Activated CD8-positive, alpha-beta memory T cell treated with anti-CD3 and anti-CD28 coated beads for 1 hour (primary cell): ENCODE data around the gene CTIF.

Source experiments
- DNase-seq, 2 donors: peaks; one replicate each; pipeline ENCODE4 v3.0.0-alpha.2; 2020; ENCODE audit warnings: low read depth in 1 of 2; ENCODE audit errors: extremely low read depth in 1 of 2

The CTIF gene

DNA sequence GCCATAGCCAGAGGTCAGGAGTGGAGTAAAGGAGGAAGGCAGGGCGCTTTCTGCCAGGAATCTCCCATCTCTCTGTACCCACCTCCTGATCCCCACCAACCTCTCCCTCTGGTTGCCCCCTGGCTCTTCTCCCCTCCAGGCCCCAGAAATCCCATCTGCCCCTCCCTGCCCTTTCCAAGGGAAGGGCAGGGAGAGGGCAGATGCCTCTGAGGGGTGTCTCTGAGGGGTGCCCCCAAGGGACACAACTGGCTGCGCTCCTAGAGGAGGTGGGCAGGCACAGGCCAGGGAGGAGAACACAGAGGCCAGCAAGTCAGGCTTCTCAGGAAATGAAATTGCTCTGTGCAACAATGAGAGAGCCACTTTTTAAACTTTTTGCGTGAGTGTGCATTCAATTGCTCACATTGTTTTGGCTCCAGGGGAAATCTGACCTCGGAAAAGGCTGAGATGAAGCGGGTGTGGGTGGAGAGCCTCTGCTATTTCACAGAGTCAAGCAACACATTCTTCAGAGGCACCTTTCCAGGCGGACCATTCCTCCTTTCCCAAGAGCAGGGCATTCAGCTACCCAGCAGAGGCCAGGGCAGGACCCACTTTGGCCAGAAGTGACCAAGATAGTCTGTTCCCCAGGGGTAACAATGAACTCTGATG, 286.4 kb downstream of the CTIF start:
- DNase-seq, result no peak

DNA sequence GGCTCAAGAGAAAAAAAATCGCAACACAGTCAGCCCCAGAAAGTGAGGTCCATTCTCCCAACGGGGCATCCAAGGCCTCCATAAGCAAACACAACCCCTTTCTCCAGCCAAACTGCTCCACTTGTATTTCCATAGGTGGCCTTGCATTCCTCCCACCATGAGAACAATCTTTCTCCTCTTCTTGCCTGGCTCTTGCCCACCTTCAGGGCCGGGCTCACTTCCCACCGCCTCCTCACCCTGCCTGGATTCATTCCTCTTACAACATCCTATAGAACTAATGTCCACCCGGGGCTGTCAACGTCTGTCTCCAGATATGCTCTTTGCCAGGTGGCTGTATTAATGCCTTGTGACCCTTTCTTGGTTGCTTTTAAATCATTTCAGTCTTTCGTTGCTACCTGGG, 287.4 kb downstream of the CTIF start:
- DNase-seq, result no peak

DNA sequence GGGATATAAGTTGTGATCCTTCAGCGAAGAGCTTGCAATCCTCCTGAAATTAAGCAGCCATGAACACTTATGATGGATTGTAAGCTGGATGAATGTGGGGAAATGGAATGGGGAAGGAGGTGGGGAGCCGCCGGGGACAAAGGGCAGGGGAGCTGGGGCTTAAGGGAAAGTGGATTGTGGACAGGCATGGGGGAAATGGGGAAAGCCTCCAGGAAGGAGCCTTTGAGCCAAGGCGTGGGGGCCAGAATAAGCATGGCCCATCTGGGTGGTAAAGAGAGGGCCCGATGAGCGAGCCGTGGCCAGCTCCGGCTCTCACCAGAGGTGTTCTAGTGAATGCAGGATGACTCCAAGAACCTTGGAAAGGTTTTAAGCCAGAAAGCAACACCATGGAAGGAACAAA, 288.0 kb downstream of the CTIF start:
- no peak for DNase-seq

DNA sequence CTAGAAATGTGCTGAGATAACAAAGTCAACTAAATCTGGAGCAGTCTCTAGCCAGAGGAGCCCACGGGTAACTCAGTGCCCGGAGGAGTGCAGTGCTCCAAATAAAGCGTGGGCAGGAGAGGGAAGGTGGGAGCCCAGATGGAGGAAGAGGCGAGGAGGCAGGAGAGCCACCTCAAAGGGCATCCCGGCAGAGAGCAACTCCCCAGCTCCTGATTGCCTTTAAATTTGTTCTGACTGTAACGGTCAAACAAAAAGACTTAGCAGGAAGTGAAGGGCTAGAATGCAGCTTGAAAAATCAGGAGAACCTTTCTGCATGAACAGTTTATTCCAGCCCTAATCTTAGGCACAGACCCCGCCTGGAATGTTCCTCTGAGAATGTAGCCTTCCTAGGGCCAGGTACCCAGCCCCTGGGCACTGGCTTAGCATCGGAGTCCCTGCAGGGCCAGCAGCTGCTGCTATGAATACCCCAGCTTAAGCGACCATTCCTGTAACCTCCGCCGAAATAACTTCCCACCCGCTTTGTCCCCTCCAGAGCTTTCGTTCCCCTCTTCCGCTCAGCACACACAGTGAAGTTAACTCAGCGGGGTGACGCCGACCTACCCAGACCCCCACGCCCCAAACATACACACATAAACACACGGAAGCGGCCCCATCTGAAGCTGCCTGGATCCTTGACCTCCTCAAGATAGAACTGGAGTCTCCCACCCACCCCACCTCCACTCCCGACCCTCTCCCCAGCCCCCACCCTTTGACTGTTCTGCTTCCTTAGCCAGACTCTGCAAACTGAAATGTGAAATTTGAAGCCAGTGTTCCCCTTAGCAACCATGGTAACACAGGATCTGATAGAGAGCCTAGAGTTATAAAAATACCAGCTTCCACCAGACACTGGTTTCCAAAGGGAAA, 288.7 kb downstream of the CTIF start:
- DNase-seq, result no peak

DNA sequence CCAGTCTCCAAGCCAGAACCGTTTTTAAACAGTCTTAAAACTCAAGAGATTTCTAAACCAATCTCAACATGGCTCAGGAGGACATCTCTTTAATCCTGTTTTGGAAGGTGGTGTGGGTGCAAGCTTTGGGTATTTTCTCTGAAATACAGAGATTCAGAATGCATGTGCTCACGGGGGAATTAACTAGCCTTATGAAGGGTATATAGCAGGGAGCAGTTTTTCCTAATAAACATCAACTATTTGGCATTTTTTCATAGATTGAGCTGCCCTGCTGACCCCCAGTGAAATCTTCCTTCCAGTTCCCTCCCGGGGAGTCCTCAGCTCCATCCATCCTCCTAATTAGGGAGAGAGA, 289.3 kb downstream of the CTIF start:
- no peak for DNase-seq

DNA sequence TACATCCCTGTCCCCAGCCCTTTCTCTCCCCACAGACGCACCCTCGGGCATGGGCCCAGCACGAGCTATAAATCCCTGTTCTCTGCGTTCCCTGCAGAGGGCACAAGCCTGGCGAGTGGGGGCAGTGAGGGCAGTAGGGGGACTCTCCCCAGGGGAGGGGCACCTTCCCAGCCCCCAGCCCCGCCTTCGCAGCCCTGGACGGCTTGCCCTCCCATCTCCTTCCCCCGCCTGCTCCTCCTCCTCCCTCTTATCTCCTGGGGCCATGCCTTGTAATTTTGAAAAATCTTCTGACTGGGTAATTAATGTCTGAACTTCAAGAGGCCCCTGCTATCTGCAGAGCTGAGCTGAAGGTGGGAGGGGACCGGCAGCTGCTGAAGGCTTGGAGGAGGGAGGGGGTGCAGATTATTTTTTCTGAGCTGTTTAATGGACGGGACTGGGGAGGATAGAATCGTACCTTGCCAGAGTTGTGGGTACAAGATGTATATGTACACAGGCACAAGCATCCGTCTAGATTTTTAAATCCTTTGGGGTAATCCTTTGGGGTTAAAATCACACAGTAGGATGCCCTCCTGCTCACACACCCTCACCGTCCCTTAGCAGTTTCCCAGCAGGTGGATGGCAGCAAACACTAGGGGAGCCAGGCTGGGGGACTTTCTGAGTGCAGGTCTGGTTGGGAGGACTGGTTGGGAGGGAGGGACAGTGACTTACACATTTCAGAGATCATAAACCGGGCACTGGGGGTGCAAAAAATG, 290.0 kb downstream of the CTIF start:
- no peak for DNase-seq

DNA sequence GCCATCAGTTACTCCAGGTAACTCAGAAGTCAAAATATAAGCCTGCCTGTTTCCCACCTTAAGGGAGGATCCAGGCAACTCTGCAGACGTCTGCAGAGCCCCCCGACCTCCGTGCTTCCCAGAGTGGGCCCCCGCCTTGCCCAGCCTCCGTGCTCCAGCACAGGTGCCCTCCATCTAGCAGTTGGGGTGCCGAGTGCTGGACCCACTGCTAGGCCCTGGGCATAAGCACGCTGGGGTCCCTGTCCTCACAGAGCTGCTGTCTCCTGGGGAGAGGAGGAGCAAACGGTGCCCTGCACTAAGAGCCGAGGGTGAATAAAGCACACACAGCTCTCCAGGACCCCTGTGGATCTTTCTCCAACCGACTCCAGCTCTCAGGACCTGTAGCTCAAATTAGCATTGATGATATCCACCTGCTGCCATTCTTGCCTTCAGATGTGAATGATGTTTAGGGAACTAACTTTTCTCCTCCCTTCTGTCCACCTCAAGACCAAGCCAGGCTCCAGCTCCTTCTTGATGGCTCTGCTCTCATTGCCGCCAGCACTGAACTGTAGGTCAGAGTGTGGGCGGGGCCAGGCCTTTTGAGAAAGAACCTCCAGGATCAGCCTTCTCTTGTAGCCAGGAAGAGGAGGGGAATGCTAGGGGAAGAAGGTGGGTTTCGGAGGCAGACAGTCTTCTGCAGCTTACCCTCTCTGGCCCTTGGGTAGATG, 290.8 kb downstream of the CTIF start:
- DNase-seq, result no peak

DNA sequence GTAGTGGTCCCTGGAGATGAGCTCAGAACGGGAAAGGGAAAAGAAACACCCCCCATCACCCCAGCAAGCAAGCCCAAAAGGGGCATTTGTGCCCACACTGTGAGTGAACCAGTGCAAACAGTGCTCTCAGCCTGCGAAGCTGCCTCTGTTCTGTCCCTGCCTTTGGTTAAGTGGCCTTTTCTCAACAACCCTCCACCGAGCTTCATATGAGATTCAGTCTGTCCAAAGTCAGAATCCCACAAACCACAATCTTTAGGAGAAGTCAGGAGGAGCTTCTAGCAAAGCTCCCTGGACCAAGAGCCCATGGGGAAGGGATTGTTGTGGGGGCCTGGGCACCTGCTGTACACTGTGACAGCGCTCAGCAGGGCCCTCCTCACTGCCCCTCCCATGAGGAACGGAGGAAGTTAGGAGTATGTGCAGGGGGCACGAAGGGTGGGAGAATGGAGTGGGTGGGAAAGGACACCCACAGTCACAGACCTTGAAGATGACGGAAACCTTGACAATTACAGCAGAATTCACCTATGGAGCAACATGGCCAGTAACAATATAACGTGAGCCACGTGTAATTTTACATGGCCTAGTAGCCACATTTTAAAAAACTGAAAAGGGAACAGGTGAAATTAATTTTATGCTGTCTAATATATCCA, 292.4 kb downstream of the CTIF start:
- DNase-seq, result no peak

DNA sequence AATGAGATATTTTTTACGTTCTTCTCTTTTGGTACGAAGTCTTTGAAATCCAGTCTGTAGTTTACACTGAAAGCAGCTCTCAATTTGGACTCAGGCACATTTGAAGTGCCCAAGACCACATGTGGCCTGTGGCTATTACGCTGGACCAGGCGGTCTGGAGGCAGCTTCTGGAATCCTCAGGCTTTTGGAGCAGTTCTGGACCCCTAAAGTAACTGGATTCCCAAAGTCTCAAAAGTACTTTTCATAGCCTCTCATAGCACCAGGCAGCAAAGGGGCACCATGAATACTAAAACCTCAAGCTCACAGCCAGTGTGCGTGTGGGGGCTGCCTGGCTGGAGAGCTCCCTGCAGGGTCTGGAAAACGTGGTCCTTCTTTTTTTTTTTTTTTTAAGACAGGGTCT, 293.0 kb downstream of the CTIF start:
- DNase-seq, result no peak

DNA sequence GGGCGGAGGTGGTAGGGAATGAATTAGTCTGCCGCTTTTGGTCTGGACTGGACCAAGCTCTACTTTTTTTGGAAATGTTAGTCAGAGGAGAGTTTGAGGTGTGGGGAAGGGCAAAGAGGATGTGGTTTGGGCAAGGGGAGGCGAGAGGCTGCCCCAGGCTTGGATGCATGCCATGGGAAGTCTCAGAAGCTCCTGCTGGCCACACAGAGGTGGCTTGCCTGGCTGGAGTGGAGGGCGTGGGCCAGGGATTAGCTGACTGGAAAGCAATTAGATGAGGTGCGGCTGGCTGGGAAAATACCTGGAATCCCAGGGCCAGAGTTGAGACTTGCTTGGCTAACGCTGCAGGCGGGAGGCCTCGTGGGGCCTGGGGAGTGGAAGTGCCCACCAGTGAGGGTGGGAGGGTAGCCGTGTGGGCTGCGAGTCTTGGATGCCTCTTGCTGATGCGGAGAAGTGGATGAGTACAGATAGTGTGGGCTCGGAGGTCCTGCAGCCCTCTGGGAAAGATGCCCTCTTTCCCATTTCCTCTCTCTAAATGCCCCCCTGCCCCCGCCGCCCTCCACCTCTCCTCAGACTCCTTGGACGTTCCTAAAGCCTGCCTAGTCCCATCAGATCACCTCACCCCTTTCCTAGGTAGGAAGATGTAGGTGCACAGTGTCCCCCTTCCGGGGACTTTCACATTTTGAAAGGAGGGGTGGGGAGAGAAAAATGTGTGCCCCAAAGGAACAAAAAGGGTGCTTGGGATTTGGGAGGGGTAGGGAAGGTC, 294.3 kb downstream of the CTIF start:
- DNase-seq, result no peak

DNA sequence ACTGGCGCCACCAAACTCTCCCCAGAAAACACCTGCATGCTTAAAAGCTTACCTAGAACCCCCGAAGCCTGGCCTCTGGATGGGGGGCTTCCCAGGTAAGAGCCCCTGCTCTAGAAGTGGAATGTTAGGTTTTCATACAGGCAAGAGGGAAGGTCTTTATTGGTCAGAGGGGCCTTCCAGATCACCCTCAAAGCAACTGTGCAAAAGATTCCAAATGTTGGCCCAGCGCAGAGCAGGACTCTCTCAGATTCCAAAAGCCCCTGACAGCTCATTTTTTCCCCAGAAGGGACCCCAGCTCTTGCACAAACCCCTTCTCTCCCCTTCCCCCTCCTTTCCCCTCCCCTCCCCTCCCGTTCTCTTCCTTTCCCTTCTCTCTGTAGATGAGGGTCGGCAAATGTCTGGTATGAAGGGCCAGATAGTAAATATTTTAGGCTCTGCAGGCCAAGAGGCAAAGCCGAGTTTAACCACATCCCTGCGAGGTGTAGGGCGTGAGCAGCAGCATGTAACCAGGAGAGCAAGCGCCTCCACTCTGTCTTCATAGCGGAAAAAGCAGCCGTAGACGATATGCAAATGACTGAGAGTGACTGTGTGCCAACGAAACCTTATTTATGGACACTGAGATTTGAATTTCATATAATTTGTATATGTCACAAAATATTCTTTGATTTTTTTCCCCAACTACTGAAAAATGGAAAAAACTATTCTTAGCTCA, 295.0 kb downstream of the CTIF start:
- DNase-seq, result no peak

DNA sequence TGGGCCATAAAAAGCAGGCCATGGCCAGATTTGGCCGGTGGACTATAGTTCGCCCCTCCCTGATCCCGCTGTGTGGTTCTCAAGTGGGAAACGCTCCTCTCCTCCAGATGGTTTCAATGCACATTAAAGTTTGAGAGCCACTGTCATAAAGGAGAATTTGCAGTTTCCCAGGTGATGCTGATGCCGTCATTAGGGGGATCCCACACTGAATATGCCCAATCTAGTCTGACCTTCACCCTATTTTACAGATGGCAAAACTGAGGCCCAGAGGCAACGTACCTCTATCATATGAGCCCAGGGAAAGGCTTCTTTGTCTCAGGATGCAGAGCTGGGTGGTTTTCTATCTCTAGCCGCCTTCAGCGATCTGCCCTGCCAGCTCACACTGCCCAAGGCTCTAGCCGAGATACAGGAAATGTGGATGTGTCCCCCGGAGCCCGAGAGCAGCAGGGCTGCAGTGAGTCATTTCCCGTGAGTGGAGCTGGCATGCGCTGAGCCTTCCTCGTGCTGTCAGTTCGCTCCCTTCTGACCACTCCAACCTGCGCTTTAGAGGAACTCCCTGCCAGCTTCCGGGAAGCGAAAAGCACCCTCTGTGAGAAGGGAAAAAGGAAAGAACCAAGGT, 295.7 kb downstream of the CTIF start:
- DNase-seq, result peak; percentile 44 to 55

DNA sequence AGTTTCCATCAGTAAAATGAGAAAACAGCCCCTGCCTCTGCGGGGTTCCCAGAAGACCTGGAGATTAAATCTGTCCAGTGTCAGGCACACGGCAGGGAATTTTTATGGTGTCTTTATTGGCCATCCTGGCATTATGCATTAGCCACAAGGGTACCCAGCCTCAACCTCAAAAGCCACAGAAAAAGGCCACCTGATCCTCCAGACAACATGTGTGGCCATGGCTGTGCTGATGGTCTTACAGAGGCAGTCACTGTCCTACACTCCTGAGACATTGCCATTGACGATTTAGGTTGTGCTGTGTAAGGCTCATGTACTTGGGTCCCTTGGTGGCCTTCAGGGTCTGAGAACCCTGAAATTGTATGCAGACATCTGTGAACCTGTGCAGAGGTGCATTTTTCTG, 296.3 kb downstream of the CTIF start:
- no peak for DNase-seq

DNA sequence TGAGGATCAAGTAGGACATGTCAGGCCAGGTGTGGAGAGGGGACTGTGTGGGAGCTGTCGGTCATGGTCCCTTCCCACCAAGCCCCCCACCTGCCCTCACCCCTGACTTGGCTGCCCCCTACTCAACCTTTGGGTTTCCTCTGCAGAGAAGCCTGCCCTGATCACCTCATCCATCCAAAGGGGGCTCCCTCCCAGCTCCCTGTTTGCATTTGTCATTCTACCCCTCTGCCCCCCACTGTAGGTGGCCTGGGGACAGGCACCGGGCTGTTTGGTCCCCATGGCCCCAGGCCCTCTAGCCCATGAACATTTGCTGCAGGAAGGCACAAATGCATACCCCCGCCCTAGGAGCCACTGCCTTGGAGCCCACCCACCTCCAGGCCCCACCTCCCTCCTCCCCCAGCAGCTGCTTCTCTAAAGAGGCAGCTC, 296.9 kb downstream of the CTIF start:
- DNase-seq, result no peak

DNA sequence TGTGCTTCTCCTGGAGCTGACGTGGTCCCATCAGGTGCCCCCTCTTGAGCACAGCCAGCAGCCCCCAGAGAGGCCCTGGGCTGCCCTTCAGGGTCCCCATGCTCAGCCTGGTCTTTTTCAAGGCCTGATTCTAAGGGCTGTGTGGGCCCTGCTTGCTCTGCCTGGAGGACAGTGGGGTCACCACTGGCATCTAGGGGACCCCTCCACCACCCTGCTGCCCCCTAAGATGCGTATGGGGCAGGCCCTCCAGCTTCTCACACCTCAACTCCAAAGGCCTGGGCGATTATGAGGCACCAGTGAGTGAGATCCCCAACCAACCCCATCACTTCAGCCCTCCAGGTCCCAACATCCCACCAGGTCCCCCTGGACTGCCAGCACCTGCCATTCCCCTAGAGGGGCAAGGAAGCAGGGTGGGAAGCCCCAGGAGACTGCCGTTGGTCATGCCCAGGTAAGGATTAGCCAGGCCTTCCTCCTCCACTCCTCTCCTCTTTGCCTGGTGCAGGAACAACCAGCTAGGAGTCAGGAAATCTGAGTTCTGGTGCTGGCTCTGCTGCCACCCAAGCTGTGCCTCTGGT, 297.5 kb downstream of the CTIF start:
- DNase-seq, result no peak

DNA sequence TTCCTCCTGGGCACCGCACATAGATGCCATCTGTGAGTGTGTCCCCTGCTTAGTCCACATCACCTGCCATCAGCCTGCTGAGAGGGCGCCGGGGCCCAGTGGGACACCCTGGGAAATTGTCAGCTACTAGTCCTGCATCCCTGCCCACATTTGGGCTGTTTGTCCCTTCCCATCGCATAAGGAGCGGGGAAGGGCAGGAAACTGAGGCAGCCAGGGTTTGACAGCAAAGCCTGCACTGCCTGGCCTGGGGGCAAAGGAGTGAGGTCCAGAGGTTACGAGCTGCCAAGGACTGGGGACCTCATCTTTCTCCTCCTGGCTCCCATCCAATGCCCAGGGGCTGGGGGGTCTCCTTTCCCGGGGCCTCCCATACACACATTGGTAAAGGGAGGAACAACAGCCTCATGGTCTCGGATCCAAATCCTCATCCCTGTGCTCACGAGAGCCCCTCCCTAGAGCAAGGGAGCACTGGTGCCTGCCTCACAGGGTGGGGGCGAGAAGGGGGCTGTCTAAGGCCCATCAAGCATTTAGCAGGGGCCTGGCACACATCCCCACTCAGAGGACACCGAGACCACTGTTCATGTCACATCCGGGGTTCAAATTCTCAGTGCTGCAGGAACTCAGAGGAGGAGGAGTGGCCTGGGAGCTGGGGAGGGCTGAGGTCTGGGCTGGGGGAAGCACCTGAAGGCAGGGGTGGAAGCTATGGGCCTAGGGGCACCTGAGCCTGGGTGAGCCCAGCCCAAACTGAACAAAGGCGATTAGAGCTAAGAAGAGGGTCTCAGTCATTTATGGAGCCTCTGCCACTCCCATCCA, 298.2 kb downstream of the CTIF start:
- no peak for DNase-seq

DNA sequence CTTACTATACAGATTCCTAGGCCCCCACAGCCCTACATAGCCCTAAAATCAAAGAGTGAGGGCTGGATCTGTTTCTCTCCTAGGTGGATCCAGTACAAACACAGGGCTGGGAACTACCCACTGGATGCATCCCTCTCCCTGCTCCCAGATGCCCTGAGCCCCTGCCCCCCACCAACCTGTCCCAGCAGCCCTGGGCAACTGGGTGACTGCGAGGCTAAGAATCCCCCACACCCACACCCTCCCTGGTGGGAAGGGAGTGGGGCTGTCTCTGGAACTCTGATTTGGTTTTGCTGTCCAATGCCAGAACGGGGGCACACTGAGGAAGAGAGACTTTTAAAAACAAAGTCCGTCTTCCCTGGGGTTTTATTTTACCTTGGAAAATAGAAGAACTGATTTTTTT, 298.8 kb downstream of the CTIF start:
- DNase-seq, result no peak
